ENCODE measurements around the gene PGLYRP4.

- TF ChIP-seq SP1 (IDR thresholded peaks at IDR 0.05) (no peak), FOXM1 (IDR thresholded peaks at IDR 0.05; ENCODE audit: borderline replicate concordance) (no peak), FOXA1 (IDR thresholded peaks at IDR 0.05) (no peak), SUZ12 (IDR thresholded peaks at IDR 0.05) (no peak), PKNOX1 (IDR thresholded peaks at IDR 0.05) (no peak), ARNT (IDR thresholded peaks at IDR 0.05) (no peak), FOXK2 (IDR thresholded peaks at IDR 0.05) (no peak), NFRKB (IDR thresholded peaks at IDR 0.05) (no peak), BHLHE40 (IDR thresholded peaks at IDR 0.05; ENCODE audit: borderline replicate concordance) (no peak)
Observed at GRCh38 chr1:153293851-153294250, 54.8 kb downstream of the PGLYRP4 start.
